IPS-NIHi7 (cell line): ENCODE results near the gene TMEM231.
A peak's percentile ranks its signal among the peaks of the same experiment; 100 is the strongest.
"Not testable (repeated sequence)": the region's sequence is repeated elsewhere in the genome, so short reads cannot be mapped to it uniquely, and the experiment has no call there.

ENCODE experiments used
- DNase-seq: peaks from one replicate; pipeline ENCODE4 v3.0.0; 2012; ENCODE audit warnings: mixed read lengths; ENCODE audit errors: extremely low spot score

Gene TMEM231

DNA sequence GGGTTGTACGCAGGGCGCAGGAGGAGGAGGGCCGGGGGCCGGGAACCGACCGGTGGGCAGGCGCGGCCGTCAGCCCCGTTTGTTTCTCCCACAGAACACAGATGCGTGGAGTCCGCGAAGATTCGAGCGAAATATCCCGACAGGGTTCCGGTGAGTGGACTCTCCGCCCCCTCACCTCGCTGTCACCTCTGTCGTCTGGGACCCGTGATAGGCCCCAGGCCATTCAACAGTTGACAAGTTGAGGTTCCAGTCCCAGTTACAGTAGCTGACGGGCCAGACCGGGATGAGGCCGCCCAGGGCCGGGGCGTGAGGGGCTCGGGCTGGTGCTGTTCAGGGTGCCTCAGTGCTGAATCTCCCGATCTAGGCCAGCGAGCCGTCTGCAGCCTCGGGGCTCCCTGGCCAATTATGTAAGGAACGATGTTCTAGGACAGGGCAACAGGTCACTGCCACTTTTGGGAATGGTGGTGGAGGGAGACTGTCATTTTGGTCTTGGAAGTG is 10.8 kb upstream of the TMEM231 start:
- peak; percentile 17 for DNase-seq

GRCh38 chr16:75566040-75566757 is 10.1 kb upstream of the TMEM231 start, which contains the start of gene GABARAPL2:
Gene GABARAPL2 (plus strand): TSS chr16:75566379. CDS start chr16:75566487, 108 bp downstream.
- DNase-seq = peak; percentile 93

- DNase-seq = no peak
Observed at GRCh38 chr16:75565640-75566039, 9.6 kb upstream of the TMEM231 start.

- no peak for DNase-seq
Observed at GRCh38 chr16:75559564-75560372, 3.7 kb upstream of the TMEM231 start.

DNA sequence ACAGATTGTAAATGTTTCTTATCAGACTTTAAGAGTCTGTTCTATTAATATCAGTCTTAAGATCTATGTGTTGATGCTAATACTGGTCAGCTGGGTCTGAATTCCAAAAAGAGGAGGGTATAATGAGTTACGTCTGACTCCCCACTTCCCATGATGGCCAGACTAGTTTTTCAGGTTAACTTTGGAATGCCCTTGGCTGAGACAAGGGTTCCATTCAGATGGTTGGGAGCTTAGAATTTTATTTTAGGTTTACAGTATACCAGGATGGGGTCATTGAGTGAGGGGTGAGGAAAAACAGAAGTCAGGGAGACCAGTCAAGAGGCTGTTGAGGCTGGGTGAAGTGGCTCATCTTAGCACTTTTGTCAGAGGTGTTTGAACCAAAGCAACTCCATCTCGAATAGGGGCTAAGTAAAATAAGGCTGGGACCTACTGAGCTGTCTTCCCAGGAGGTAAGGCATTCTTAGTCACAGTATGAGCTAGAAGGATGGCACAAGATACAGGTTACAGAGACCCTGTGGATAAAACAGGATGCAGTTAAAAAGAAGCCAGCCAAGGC is 2.9 kb upstream of the TMEM231 start:
- no peak for DNase-seq

DNA sequence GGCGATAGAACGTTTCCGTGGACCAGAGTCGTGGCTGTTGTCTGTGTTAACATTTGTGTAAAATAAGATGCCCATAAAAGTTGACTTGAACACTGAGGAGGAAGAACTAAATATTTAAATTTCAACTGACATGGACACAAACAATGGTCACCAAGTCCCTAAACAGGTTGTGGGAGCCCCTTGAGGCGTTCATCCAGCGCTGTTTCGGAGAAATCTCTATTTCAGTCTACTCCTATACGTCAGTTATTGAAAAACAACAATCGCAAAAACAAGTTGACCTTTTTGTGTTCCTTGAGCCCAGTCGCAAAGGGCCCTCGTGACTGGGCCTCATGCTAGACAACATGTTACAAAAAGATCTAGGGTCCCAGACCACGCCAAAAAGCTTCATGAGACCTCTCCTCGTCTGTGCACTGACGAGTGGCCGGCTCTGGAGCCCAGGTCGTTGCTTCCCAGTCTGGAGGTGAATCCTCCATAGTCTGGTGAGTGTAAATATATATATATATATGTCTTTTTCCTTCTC is 439 bp upstream of the TMEM231 start:
- no peak for DNase-seq

GRCh38 chr16:75555213-75555706 is 792 bp downstream of the TMEM231 start:
- DNase-seq = peak; percentile 92

DNA sequence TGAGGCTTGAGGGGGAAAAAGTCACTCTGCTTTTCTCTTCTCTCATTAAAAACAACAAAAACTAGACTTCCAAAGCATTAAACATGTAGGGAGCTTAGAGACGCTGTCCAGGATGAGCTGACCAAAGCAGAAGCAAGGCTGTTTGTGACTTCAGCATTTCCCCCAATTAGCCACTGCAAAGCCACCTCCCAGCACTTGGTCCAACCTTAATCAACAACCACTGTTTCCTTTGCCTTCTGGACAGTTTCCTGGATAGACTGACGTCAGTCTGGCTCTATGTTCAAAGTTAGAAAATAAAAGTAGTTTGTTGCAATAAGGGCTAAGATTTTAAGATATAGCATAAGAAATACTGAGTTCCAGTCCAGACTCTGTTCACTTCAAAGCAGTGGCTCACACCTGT is 3.1 kb downstream of the TMEM231 start:
- no peak for DNase-seq

DNA sequence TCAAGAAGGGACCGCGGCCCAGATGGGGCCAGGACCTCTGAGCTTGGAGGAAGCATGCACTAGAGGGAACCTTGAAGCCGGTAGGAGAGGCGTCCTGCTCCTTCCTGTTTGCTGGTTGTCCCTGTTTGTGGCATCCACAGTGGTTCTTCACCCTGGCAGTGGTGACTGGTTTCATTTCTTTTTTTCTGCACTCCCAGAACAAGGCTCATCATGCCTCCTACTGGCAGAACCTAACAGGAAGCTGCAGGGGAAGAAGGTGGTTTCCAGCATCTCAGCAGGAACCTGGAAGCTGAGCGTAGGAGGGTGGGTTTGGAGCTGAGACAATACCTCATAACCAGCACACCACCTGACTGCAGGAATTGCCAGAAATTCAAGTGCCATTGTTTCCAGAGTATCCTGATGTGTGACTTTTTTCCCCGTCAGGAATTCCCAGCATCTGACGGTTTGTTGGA is 5.8 kb downstream of the TMEM231 start:
- peak; percentile 86 for DNase-seq

- DNase-seq = not testable (repeated sequence)
Observed at GRCh38 chr16:75548456-75548855, 7.6 kb downstream of the TMEM231 start.

- DNase-seq = no peak
Observed at GRCh38 chr16:75546293-75546692, 9.8 kb downstream of the TMEM231 start.

DNA sequence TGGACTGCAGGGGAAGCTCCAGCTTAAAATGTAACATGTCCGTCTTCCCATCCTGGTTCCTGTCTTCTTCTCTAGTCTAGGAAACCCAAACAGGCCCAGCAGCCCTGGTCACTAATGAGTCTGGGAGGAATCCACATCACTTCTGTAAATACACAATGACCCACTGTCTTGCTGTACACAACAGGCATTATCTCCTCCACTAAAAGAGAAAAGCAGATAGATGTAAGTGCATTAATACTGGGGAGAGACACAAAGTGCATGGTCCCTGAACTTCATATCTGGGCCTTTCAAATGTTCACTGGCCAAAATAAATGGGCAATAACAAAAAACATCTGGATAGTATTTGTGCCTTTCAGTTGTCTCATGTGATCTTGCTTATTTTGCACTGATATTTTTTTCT is 10.2 kb downstream of the TMEM231 start:
- not testable (repeated sequence) for DNase-seq

DNA sequence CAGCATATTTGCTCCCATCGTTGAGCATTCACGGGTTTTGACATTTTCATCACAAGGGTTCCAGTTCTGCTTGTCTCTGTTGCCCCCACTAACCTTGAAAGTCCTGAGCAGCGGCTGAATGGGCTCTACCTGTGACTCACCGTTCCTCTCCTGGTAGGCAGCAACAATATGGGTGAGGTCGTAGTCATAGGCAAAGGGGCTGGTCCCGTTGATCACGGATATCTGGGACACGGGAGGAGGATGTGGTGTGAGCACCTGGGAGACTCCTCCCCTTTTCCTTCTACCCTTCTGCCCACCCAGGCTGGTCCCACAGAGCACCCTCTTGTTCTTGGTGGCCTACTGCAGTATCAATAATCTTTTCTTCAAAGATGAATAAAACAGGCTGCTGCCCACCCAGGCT is 13.6 kb downstream of the TMEM231 start:
- DNase-seq = not testable (repeated sequence)

GRCh38 chr16:75541236-75541635 is 14.8 kb downstream of the TMEM231 start:
- DNase-seq = no peak

- not testable (repeated sequence) for DNase-seq
Observed at GRCh38 chr16:75538882-75539565, 17.0 kb downstream of the TMEM231 start.

- DNase-seq = no peak
Observed at GRCh38 chr16:75537776-75538175, 18.3 kb downstream of the TMEM231 start.

DNA sequence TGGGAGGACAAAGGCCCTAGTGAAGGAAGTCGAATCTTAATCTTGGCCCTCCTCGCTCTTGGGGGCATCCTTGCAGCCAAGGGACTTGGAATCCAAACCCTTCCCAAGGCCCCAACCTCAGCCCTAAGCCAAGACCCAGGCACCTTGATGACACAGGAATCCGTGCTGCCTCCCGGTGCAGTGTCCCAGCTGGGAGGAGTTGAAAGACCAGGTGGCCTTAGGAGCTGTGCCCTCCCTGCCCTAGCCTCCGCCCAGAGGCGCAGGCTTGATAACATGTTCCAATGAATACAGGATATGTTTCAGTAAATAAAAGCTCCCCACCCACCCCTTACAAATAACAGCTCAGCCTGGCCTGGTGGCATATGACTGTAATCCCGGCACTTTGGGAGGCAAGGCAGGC is 20.2 kb downstream of the TMEM231 start, which contains the start of gene CHST5:
TSS of gene CHST5 (minus strand) at position 208 of the 400 bp plus-strand sequence. CDS start 5,724 bp downstream, outside the sequence.
- no peak for DNase-seq

GRCh38 chr16:75535211-75535843 is 20.7 kb downstream of the TMEM231 start:
- no peak for DNase-seq

DNA sequence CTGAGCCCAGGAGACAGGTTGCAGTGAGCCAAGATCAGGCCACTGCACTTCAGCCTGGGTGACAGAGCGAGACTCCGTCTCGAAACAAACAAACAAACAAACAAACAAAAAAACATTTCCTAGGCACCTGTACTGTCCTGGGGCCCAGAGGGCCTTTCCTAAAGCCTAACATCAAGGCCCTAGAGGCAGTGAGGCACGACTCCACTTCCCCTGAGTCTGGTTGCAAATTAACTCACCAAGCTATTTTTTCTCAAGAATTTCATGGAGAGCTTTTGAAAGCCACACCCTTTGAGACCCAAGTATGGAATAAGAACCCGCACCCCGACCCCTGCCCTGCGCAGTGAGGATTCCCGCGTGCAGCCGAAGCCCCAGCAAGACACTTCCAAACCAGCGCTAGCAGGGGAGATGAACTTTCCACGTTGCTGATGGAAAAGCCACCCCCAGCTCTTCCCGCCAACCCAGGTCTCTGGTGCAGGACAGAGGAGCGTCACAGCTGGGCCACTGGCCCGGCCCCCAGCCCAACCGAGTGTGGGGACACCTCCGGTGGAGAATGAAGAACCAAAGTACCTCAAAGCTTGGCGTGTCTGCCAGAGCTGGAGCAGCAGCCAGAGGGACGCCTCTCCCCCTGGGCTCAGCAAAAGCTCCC is 21.4 kb downstream of the TMEM231 start:
- DNase-seq = no peak

DNA sequence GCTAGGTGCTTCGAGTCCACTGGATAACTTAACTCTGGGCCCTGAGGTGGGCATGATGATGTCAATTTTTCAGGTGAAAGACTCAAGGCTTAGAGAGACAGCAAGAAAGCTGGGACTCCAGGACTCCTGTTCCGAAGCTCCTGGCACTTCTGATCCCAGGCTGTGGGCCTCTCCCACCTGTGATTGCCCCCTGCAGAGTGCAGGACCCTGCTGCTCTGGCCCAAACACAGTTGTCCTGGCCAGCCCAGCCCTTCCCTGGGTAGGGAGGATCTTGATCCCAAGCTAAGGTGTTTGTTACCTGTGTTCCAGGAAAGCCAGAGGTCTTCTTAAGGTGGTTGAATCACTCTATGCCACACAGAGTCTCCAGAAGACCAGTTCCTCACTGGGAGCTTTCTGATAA is 23.3 kb downstream of the TMEM231 start:
- no peak for DNase-seq
